WTC11 (cell line): ENCODE measurements around the gene ABI3.

Experiments
- CTCF ChIP-seq: fragments of 200-600 bp; IDR thresholded peaks from 2 replicates; pipeline ENCODE4 v1.8.0; 2022; ENCODE audit warnings: antibody characterized with exemption
- MXD4 ChIP-seq: fragments of 250-450 bp; sonication (Bioruptor Pico); IDR thresholded peaks from 2 replicates; pipeline ENCODE4 v1.8.0; 2021; ENCODE audit warnings: mild to moderate bottlenecking, moderate library complexity, borderline replicate concordance

GRCh38 chr17:49183341-49183740, 27.2 kb upstream of the ABI3 start:
- TF ChIP-seq CTCF (no peak), MXD4 (CRISPR knock-in tag) (no peak)
